ENCODE data around the gene SEMA3D.

- TF ChIP-seq CTCF (IDR thresholded peaks at IDR 0.05 in 8 of 11, conservative IDR thresholded peaks at IDR 0.05 in 3 of 11) = no peak
- no peak for TF ChIP-seq POLR2A (IDR thresholded peaks at IDR 0.05)
Observed at GRCh38 chr7:85186083-85186520, 754 bp downstream of the SEMA3D start.

Data from spleen (tissue), 7 donors.